GM19452 (cell line): ENCODE results near the gene HELZ2.
"Not testable (repeated sequence)": the region's sequence is repeated elsewhere in the genome, so short reads cannot be mapped to it uniquely, and the experiment has no call there.

ENCODE experiments used
- ATAC-seq: cut with Tn5 transposase; IDR thresholded peaks from one replicate; pipeline ENCODE4 v1.9.1; 2021; ENCODE audit not compliant: unreplicated experiment

HELZ2 gene

GRCh38 chr20:63574156-63574828, at the start of gene HELZ2:
Gene HELZ2, minus strand, starts transcription at chr20:63574239. Its CDS starts 1,854 bp downstream, at chr20:63572385.
- ATAC-seq, result peak; percentile 64

- no peak for ATAC-seq
Observed at GRCh38 chr20:63622732-63623131, 48.7 kb upstream of the HELZ2 start.

GRCh38 chr20:63622096-63622495, 48.1 kb upstream of the HELZ2 start:
- no peak for ATAC-seq

- ATAC-seq, result no peak
Observed at GRCh38 chr20:63620991-63621390, 47.0 kb upstream of the HELZ2 start.

GRCh38 chr20:63619505-63619904, 45.5 kb upstream of the HELZ2 start:
- ATAC-seq, result no peak

GRCh38 chr20:63619086-63619485, 45.0 kb upstream of the HELZ2 start:
- no peak for ATAC-seq

- no peak for ATAC-seq
Observed at GRCh38 chr20:63618291-63618980, 44.4 kb upstream of the HELZ2 start.

- no peak for ATAC-seq
Observed at GRCh38 chr20:63617876-63618265, 43.8 kb upstream of the HELZ2 start.

- no peak for ATAC-seq
Observed at GRCh38 chr20:63617092-63617875, 43.2 kb upstream of the HELZ2 start.

GRCh38 chr20:63613863-63614594, 40.0 kb upstream of the HELZ2 start:
- not testable (repeated sequence) for ATAC-seq

GRCh38 chr20:63612276-63612931, 38.4 kb upstream of the HELZ2 start:
- ATAC-seq, result no peak

GRCh38 chr20:63611646-63612045, 37.6 kb upstream of the HELZ2 start:
- ATAC-seq, result no peak

GRCh38 chr20:63610581-63611435, 36.8 kb upstream of the HELZ2 start:
- ATAC-seq, result no peak

GRCh38 chr20:63606686-63607085, 32.6 kb upstream of the HELZ2 start:
- no peak for ATAC-seq

GRCh38 chr20:63602321-63602720, 28.3 kb upstream of the HELZ2 start:
- no peak for ATAC-seq

- not testable (repeated sequence) for ATAC-seq
Observed at GRCh38 chr20:63601679-63602078, 27.6 kb upstream of the HELZ2 start.

GRCh38 chr20:63599396-63600050, 25.5 kb upstream of the HELZ2 start:
- ATAC-seq, result no peak

GRCh38 chr20:63598479-63599395, 24.7 kb upstream of the HELZ2 start:
- no peak for ATAC-seq
